Left renal cortex interstitium (tissue), 4 donors: ENCODE results near the gene CNGA3. TPM values are rescaled to one million over a fixed set of nuclear protein-coding genes. Genes with fewer than 3 reads are reported as not detected.
"Not testable (repeated sequence)": the region's sequence is repeated elsewhere in the genome, so short reads cannot be mapped to it uniquely, and the experiment has no call there.

Experiments used
- DNase-seq, 4 donors: peaks; one replicate each; pipeline ENCODE4 v3.0.0-alpha.2; 2013; ENCODE audit warnings: low read depth in 4 of 4, low spot score in 2 of 4, missing footprints in 1 of 4
- polyA plus RNA-seq, 4 donors: library from polyadenylated mRNA; unstranded; fragments of 120-200 nt; gene quantifications; one replicate each; pipeline ENCODE4 v1.2.1, GENCODE V29; 2013; ENCODE audit not compliant: insufficient read length in 4 of 4

CNGA3 gene
- polyA plus RNA-seq, 4 donors = 0.06 TPM; not detected in 2

DNA sequence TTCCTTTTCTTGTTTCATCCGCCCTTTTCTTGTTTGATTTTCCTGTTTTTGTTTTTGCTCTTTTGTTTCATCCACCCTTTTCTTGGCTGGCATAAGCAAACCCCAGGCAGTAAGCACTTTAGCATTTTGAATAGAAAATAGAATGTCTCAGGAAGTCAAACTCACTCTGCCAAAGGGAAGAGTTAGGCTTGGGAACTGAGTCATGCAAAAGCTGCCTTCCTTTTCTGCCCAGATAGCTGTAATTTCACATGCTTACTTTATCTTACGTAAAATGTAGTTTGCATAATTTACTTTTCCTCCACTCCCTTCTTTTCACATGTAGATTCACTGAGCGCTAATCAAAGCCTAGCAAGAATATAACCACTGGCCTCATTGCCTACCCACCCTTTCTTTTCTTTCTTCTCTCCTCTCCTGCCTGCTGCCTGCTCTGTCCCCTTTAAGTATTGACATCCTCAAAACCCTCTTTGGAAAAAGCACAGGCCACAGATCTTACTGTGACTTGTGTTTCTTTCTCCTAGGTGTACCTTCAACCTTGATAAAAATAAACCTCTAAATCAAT is 48.4 kb downstream of the CNGA3 start:
- DNase-seq = no peak

- no peak for DNase-seq
These were observed 49.7 kb downstream of the CNGA3 start for GRCh38 chr2:98395977-98396376.

DNA sequence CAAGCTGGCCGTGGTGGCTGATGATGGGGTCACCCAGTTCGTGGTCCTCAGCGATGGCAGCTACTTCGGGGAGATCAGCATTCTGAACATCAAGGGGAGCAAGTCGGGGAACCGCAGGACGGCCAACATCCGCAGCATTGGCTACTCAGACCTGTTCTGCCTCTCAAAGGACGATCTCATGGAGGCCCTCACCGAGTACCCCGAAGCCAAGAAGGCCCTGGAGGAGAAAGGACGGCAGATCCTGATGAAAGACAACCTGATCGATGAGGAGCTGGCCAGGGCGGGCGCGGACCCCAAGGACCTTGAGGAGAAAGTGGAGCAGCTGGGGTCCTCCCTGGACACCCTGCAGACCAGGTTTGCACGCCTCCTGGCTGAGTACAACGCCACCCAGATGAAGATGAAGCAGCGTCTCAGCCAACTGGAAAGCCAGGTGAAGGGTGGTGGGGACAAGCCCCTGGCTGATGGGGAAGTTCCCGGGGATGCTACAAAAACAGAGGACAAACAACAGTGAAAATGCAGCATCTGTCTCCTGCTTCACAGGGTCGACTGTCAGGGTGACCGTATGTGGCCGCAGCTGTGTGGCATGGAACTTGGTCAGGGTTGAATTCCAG is 50.6 kb downstream of the CNGA3 start:
- no peak for DNase-seq

GRCh38 chr2:98399140-98399539 is 52.9 kb downstream of the CNGA3 start:
- no peak for DNase-seq

GRCh38 chr2:98403878-98404277 is 57.6 kb downstream of the CNGA3 start:
- no peak for DNase-seq

DNA sequence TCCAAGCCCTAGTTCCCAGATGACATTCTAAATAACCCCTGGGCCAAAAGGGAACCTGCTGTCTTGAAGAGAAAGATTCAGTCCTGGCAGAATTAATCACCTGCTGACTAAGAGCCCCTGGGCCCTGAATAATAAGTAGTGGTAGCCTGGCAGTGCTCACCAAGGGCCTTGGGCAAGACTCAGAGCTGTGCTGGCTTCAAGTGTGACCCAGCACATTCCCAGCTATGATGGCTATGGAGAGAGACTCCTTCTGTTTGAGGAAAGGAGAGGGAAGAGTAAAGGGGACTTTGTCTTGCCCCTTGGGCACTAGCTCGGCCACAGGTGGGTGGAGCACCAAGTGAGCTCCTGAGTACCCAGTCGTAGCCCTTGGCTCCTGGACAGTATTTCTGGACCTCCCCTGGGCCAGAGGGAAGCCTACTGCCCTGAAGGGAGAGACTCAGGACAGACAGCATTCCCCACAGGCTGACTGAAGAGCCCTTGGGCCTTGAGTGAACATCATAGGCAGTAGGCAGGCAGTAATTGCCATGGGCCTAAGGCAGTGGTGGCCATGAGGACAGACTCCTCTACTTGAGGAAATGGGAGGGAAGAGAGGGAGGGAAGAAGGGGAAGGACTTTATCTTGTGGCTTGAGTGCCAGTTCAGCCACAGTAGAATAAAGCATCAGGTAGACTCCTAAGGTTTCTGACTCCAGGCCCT is 58.4 kb downstream of the CNGA3 start:
- DNase-seq = no peak

DNA sequence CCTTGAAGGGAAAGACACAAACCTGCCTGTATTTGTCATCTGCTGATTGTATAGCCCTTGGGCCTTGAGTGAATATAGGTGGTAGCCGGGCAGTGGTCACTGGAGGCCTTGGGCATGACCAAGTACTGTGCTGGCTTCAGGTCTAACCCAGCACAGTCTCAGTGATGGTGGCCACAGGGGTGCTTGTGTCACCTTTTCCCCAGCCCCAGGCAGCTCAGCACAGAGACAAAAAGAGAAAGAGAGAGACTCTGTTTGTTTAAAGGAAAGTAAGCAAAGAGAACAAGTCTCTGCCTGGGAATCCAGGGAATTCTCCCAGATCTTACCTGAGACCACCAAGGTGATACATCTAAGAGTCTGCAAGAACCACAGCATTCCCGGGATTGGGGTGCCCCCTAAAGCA is 59.0 kb downstream of the CNGA3 start:
- no peak for DNase-seq

- no peak for DNase-seq
These were observed 61.9 kb downstream of the CNGA3 start for GRCh38 chr2:98408155-98408554.

- DNase-seq = peak in 3 of 4 donors; percentile 7 to 23 (median 13)
These were observed 66.6 kb downstream of the CNGA3 start for GRCh38 chr2:98412751-98413458.

DNA sequence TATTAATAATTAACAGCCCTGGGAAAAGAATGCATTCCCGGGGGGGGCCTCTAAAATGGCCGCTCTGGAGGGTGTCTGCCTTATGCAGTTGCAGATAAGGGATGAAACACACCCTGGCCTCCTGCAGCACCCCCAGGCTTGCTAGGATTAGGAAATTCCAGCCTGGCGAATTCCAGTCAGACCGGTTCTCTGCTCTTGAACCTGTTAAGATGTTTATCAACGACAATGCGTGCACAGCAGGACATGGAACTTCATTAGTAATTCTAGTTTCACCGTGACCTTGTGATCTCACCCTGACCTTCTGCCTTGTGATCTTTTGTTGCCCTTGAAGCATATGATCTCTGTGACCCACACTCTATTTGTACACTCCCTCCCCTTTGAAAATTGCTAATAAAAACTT is 68.0 kb downstream of the CNGA3 start:
- DNase-seq = not testable (repeated sequence)

DNA sequence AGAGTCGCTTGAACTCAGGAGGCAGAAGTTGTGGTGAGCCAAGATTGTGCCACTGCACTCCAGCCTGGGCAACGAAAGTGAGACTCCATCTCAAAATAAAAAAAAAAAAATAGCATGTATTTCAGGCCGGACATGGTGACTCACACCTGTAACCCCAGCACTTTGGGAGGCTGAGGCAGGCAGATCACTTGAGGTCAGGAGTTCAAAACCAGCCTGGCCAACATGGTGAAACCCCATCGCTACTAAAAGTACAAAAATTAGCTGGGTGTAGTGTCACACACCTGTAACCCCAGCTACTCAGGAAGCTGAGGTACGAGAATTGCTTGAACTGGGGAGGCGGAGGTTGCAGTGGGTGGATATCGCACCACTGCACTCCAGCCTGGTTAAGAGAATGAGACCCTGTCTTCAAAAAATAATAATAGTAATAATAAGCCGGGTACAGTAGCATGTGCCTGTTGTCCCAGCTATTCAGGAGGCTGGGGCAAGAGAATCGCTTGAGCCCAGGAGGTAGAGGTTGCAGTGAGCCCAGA is 69.5 kb downstream of the CNGA3 start:
- DNase-seq = not testable (repeated sequence)

DNA sequence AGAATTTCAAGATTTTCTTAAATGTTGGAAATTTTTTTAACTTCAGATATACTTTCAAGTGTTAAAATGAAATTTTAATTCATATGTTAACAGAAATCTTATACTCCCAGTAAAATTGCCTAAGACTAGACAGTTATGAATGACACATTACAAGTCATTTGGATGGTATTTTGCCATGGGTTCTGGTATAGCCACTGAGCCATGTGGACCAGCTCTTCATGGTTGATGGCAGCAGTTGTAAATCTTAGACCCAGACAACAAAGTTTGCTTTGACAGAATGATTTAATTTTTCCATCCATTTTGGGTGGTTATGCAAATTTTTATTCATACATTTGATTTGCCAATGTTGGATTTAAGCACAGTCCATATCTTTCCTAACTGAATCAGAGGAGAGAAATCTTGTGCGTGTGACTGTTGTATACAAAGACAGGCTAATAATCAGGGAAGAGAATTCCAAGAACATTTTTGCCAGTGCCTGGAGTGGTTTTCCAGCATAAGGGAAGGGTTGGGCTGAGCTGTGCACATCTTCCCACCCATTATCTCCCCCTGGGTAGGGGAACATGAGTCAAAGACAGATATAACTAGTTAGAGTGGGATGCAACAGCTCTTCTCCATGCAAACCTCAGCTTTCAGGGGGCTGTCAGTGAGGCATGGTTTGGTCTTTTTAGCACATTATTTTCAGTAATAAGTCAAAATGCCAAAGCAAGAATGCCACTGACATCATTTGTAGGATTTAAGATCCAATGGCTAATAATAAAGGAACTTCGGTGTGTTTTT is 70.3 kb downstream of the CNGA3 start:
- DNase-seq = no peak

GRCh38 chr2:98419544-98419943 is 73.3 kb downstream of the CNGA3 start:
- DNase-seq = no peak

DNA sequence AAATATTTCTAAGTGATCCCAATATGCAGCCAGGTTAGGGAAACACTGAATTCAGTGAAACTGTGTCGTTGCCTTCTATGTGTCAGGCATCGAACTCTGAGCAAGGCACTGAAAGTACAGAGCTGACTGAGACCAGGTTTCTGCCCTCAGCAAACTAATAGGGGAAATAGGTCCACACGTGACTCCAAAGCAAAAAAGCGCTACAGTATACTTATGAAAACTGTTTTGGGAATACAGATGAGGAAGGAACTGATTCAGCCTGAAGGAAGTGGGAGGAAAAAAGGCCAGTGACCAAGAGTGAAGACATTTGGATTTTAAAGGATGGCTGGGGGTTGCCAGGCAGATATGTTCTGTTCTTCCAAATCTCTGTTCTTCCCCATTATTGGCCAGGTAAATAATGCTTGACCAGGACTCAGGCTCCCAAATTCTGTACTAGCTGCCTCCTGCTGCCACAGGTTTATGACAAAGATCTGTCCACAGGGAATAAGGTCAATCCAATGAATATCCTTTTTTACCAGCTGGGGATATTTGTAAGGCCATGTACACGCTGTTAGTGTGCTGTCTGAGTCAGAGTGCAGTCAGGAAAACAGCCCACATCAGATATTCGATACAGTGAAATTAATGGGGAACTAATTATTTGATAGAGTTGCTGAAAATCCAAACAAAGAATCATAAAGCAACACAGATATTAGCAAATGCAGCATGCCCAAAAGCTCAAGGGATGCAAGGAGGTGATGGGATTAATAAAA is 73.9 kb downstream of the CNGA3 start:
- DNase-seq = no peak

DNA sequence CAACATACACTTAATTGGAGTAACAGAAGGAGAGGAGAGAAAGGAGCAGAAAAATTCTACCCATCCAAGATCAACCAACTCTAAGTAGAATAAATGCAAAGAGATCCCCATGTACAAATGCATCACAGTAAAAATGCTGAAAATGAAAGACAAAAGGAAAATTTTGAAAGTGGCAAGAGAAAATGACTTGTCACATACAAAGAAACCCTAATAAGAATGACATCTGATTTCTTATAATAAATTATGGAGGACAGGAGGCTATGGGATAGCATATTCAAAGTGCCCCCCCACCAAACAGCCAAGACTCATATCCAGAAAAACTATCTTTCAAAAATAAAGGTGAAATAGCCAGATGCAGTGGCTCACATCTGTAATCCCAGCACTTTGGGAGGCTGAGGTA is 76.2 kb downstream of the CNGA3 start:
- DNase-seq = no peak

GRCh38 chr2:98426771-98427170 is 80.5 kb downstream of the CNGA3 start:
- no peak for DNase-seq

- no peak for DNase-seq
These were observed 85.9 kb downstream of the CNGA3 start for GRCh38 chr2:98432145-98432544.

DNA sequence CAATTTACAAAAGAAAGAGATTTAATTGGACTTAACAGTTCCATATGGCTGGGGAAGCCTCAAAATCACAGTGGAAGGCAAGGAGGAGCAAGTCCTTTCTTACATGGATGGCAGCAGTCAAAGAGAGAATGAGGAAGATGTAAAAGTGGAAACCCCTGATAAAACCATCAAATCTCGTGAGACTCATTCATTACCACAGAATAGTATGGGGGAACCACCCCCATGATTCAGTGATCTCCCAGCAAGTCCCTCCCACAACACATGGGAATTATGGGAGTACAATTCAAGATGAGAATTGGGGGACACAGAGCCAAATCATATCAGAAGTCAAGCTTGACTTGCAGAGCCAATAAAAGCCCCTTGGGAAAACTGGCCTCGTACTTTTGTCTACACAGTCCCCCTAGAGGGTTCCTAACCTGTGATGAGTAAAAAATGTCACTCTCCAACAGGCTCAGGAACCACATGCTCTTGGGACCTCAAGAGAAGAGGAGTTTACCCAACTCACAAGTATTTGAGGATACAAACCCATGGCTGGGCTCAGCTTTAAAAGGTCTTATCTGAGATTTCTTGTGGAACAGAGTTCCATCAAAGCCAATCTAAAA is 87.2 kb downstream of the CNGA3 start:
- no peak for DNase-seq

- no peak for DNase-seq
These were observed 88.2 kb downstream of the CNGA3 start for GRCh38 chr2:98434492-98434891.
